HEK293T (cell line): ENCODE data around the gene CDCP1.

ENCODE experiments used
- CTCF ChIA-PET: fragments of 350-600 bp; formaldehyde crosslinking; extraction: SDS; loops from one replicate; lab custom pipeline; 2021; ENCODE audit warnings: antibody characterized with exemption, inconsistent platforms; lab: Yijun Ruan, JAX
- POLR2A ChIA-PET: fragments of 350-600 bp; formaldehyde crosslinking; extraction: SDS; loops from one replicate; lab custom pipeline; 2020; ENCODE audit warnings: antibody characterized with exemption, inconsistent platforms; lab: Yijun Ruan, JAX
- DNase-seq: peaks from one replicate; pipeline ENCODE4 v3.0.0; 2012; ENCODE audit warnings: mixed read lengths; ENCODE audit errors: extremely low spot score
- ARNT ChIP-seq: fragments of 450-650 bp; IDR thresholded peaks from 2 replicates; pipeline ENCODE4 v1.6.1; 2017; ENCODE audit warnings: mild to moderate bottlenecking
- BHLHE40 ChIP-seq: fragments of 450-650 bp; IDR thresholded peaks from 2 replicates; pipeline ENCODE4 v1.6.1; 2016; ENCODE audit warnings: mild to moderate bottlenecking, moderate library complexity, borderline replicate concordance
- CTBP1 ChIP-seq: fragments of 450-650 bp; IDR thresholded peaks from 2 replicates; pipeline ENCODE4 v1.6.1; 2016; ENCODE audit warnings: borderline replicate concordance
- ELF4 ChIP-seq: fragments of 450-650 bp; IDR thresholded peaks from 2 replicates; pipeline ENCODE4 v1.6.1; 2017; ENCODE audit warnings: antibody characterized with exemption
- FOXA1 ChIP-seq: fragments of 450-650 bp; IDR thresholded peaks from 2 replicates; pipeline ENCODE4 v1.6.1; 2016; ENCODE audit warnings: mild to moderate bottlenecking
- FOXK2 ChIP-seq: fragments of 450-650 bp; IDR thresholded peaks from 2 replicates; pipeline ENCODE4 v1.6.1; 2016; ENCODE audit warnings: mild to moderate bottlenecking
- FOXM1 ChIP-seq: fragments of 450-650 bp; IDR thresholded peaks from 2 replicates; pipeline ENCODE4 v1.6.1; 2017; ENCODE audit warnings: mild to moderate bottlenecking, borderline replicate concordance
- HDGF ChIP-seq: fragments of 450-650 bp; IDR thresholded peaks from 2 replicates; pipeline ENCODE4 v1.6.1; 2017; ENCODE audit warnings: antibody characterized with exemption, borderline replicate concordance
- L3MBTL2 ChIP-seq: fragments of 450-650 bp; conservative IDR thresholded peaks from 2 replicates; pipeline ENCODE4 v1.6.1; 2016; ENCODE audit warnings: mild to moderate bottlenecking
- LEF1 ChIP-seq: fragments of 450-650 bp; IDR thresholded peaks from 2 replicates; pipeline ENCODE4 v1.6.1; 2017; ENCODE audit warnings: mild to moderate bottlenecking, borderline replicate concordance
- NFRKB ChIP-seq: fragments of 450-650 bp; IDR thresholded peaks from 2 replicates; pipeline ENCODE4 v1.6.1; 2016; ENCODE audit warnings: mild to moderate bottlenecking, moderate library complexity
- SP1 ChIP-seq: fragments of 450-650 bp; IDR thresholded peaks from 2 replicates; pipeline ENCODE4 v1.6.1; 2017
- SUZ12 ChIP-seq: fragments of 450-650 bp; IDR thresholded peaks from 2 replicates; pipeline ENCODE4 v1.6.1; 2016; ENCODE audit warnings: mild to moderate bottlenecking
- TARDBP ChIP-seq: fragments of 450-650 bp; IDR thresholded peaks from 2 replicates; pipeline ENCODE4 v1.6.1; 2016
- ZNF384 ChIP-seq: fragments of 450-650 bp; IDR thresholded peaks from 2 replicates; pipeline ENCODE4 v1.6.1; 2016
- TF ChIP-seq, protein P1 (sequence below): fragments of 450-650 bp; IDR thresholded peaks from 2 replicates; pipeline ENCODE4 v1.6.1; 2016

Gene CDCP1

GRCh38 chr3:45181496-45181895, 35.3 kb upstream of the CDCP1 start:
- CTCF ChIA-PET, result interaction anchor here (0.8 kb wide), 1 partner anchor 27 kb away, joined by 3 read pairs; no protein-coding TSS in a partner anchor

DNA sequence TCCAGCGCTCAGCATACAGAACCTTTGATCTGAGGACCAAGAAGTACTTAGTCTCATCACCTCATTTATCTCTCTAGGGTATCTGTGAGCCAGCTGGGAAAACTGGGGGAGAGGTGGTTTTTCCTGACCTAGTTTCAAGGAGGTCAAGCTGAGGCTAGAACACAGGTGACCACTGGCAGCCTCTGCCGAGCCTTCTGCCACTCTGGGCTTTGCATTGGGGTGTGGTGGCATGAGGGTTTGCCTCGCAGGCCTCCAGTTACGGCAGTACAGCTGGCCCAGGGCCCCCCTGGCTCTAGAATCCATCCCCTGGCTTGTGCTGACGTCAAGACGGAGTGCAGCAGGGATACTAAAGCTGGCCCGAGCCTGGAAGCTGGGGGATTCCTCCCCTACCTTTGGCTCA, 34.7 kb upstream of the CDCP1 start:
- ChIA-PET POLR2A (no interaction called here), CTCF (interaction anchor here (0.6 to 0.8 kb wide), 2 partner anchors 28 to 61 kb away, joined by 3 read pairs; no protein-coding TSS in a partner anchor)
- TF ChIP-seq TARDBP (no peak), SP1 (no peak), LEF1 (no peak), FOXK2 (no peak), ELF4 (no peak), CTBP1 (no peak), FOXA1 (no peak), FOXM1 (no peak), ARNT (no peak), HDGF (no peak), L3MBTL2 (no peak), SUZ12 (no peak), BHLHE40 (no peak), ZNF384 (no peak)
- TF ChIP-seq, protein P1, sequence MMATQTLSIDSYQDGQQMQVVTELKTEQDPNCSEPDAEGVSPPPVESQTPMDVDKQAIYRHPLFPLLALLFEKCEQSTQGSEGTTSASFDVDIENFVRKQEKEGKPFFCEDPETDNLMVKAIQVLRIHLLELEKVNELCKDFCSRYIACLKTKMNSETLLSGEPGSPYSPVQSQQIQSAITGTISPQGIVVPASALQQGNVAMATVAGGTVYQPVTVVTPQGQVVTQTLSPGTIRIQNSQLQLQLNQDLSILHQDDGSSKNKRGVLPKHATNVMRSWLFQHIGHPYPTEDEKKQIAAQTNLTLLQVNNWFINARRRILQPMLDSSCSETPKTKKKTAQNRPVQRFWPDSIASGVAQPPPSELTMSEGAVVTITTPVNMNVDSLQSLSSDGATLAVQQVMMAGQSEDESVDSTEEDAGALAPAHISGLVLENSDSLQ, result no peak
- DNase-seq, result no peak

More at GRCh38 chr3:45181496-45181895, 35.3 kb upstream of the CDCP1 start:
- no peak for DNase-seq
- TF ChIP-seq LEF1 (no peak), FOXM1 (no peak)
- POLR2A ChIA-PET, result no interaction called here

DNA sequence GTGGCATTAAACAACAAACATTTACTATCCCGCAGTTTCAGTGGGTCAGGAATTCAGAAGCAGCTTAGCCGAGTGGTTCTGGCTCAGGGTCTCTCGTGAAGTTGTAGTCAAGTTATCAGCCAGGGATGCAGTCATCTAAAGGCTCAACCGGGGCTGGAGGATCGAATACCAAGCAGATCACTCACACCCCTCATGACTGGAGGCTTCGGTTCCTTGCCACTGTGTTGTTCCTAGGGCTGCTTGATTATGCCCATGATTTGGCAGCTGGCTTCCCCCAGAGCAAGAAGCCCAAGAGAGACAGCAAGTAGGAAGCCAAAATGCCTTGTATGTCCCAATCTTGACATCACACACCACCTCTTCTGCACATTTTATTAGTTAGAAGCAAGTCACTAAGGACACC, 33.9 kb upstream of the CDCP1 start:
- TF ChIP-seq BHLHE40 (no peak), SP1 (no peak), NFRKB (no peak), CTBP1 (no peak), ELF4 (no peak)
- CTCF ChIA-PET, result no interaction called here
- DNase-seq, result no peak
- POLR2A ChIA-PET, result no interaction called here

GRCh38 chr3:45179163-45179562, 33.0 kb upstream of the CDCP1 start:
- ChIA-PET POLR2A (no interaction called here), CTCF (interaction anchor here (0.6 kb wide), 1 partner anchor 25 kb away, joined by 3 read pairs; no protein-coding TSS in a partner anchor)
- no peak for DNase-seq
- TF ChIP-seq HDGF, result no peak
- no peak for TF ChIP-seq FOXK2
- TF ChIP-seq NFRKB, result no peak
- no peak for TF ChIP-seq FOXA1
- TF ChIP-seq BHLHE40, result no peak
- TF ChIP-seq, protein P1, result no peak
- no peak for TF ChIP-seq LEF1
- TF ChIP-seq ELF4, result no peak
- TF ChIP-seq L3MBTL2, result no peak
- TF ChIP-seq FOXM1, result no peak

GRCh38 chr3:45178183-45179023, 32.2 kb upstream of the CDCP1 start:
- ChIA-PET CTCF (interaction anchor here (1.2 kb wide), 1 partner anchor 7 kb away, joined by 6 read pairs; no protein-coding TSS in a partner anchor), POLR2A (no interaction called here)
- no peak for DNase-seq
- no peak for TF ChIP-seq LEF1
- no peak for TF ChIP-seq L3MBTL2
- TF ChIP-seq TARDBP, result no peak
- TF ChIP-seq ARNT, result no peak
- no peak for TF ChIP-seq SUZ12
- TF ChIP-seq FOXM1, result no peak
- TF ChIP-seq, protein P1, result no peak
- no peak for TF ChIP-seq FOXK2
- no peak for TF ChIP-seq FOXA1
- no peak for TF ChIP-seq NFRKB
- no peak for TF ChIP-seq SP1
- TF ChIP-seq BHLHE40, result no peak
- TF ChIP-seq ZNF384, result no peak
- no peak for TF ChIP-seq CTBP1

GRCh38 chr3:45176912-45177311, 30.7 kb upstream of the CDCP1 start:
- ChIA-PET CTCF (interaction anchor here (0.6 to 1.2 kb wide), 2 partner anchors 9 to 140 kb away, joined by 3 to 6 read pairs; no protein-coding TSS in a partner anchor), POLR2A (no interaction called here)
- no peak for TF ChIP-seq SP1
- no peak for TF ChIP-seq CTBP1
- DNase-seq, result no peak
